GM21528 (cell line): ENCODE data around the gene ITPRID1.

ENCODE experiments used
- ATAC-seq: cut with Tn5 transposase; IDR thresholded peaks from one replicate; pipeline ENCODE4 v1.9.1; 2021; ENCODE audit warnings: mild to moderate bottlenecking, moderate library complexity; ENCODE audit not compliant: unreplicated experiment, low FRiP score

ITPRID1 gene

DNA sequence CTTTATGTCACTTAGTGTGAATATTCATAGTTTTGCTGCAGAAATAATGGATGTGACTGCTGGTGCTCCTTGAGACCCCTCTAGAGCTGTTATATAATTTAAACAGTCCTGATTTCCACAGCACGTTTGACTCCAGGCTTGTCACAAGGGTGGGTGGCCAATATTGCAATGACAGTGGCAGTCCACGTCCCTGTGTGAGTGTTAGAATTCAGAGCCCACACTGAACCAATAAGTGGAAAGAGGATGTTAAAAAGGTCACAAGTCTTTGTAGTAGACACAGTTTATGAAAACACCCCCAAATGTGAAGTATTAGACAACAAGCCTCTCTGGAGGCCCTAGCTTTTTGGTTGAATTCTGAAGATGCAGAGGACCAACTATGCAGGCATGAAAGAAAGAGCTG is 175.1 kb downstream of the ITPRID1 start:
- peak; percentile 14 for ATAC-seq

DNA sequence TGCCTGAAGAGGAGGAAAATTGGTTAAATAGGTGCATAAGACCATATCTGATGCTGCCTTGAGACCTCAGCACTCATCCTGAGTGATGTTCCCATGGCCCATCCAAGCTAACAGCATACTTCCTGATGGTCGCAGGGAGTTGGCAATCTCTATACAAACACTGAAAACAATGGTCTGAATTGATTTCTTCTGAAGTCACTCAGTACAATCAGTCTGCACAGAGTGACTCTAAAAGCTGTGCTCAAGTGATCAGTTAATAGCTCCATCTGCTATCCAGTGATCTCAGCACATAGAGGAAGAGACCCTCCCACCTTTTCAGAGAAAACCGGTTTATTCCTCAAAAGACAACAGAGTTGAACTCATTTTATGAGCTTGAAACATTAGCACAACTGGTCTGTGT is 177.0 kb downstream of the ITPRID1 start:
- no peak for ATAC-seq

- no peak for ATAC-seq
These were observed 178.6 kb downstream of the ITPRID1 start for GRCh38 chr7:31692451-31692850.

DNA sequence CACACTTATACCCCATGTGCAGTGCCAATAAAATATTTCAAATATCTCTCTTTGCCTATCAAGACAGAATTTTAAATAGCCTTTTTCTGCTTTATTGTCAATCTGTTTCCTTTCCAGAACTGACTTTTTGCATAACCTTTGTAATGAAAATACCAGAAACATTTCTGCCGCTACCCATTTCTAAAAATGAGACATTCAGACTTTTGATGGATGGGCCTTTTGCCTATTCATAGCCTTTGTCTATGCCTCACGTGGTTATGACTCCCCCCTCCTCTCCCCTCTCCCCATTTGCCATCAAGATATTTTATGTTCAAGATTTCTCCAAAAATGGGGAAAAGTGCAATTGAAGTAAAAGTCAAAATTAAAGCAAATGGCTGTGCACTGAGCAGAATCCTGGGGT is 179.0 kb downstream of the ITPRID1 start:
- ATAC-seq = no peak

GRCh38 chr7:31695859-31696614 is 182.1 kb downstream of the ITPRID1 start:
- ATAC-seq = no peak

DNA sequence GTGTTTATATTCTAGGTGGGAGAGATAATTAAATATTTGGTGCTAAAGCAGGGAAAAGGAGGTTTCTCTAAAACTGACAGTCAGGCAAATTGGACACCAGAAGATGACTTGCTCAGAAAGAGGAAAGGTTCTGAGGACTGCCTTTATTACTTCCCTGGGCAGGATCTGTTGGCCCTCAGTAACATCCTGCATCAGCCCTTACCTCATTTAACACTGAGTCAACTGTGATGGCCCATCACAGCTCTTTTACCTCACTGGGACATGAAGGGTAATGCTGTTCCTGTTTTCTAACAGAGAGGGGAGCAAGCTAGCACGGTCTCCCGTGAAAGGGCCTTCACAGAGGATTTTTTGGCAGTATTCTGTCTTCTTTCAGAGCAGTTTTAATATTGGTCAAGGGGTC is 185.2 kb downstream of the ITPRID1 start:
- no peak for ATAC-seq

DNA sequence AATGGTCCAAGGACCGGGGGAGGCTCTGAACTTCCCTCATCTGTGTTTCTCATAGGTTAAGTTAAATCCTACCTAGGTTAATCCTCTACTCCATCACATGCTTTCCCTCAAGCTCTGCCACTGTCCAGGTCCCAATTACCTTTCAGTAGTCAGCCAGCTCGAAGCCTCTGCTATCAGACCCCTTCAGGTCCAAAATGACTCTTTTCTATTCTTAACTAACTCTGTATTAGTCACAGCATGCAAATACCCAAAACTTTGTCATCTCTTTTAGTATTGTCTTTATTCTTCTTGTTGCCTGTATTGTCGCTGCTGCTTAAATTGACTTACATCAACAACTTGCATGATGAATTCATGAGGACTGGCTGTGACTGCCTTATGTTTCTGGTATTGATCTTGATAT is 188.5 kb downstream of the ITPRID1 start:
- no peak for ATAC-seq

GRCh38 chr7:31705377-31705776 is 191.5 kb downstream of the ITPRID1 start:
- no peak for ATAC-seq

GRCh38 chr7:31707089-31707488 is 193.2 kb downstream of the ITPRID1 start:
- ATAC-seq = no peak
